Measurements from ENCODE around the gene NFKBIZ. TPM values are rescaled to one million over a fixed set of nuclear protein-coding genes. Genes with fewer than 3 reads are reported as not detected.

The NFKBIZ gene
- total and polyA plus RNA-seq, 4 donors, result 4.8 to 78.8 (median 23.7) TPM

- no peaks in the 10 kb centered on the region for H3K36me3 ChIP-seq (ENCODE audit: control insufficient read depth in 4 of 4, insufficient read depth in 3 of 4, low read depth in 1 of 4, low read length in 3 of 4)
- H3K9me3 ChIP-seq (ENCODE audit: control insufficient read depth in 4 of 4, low read length in 3 of 4), result no peaks in the 10 kb centered on the region
- no peak overlapping the region for H3K9ac ChIP-seq (ENCODE audit: low read depth in 1 of 2, low read length in 2 of 2)
- H3K4me3 ChIP-seq (ENCODE audit: low read depth in 1 of 3, low read length in 3 of 3), result no peak overlapping the region
- no peak for DNase-seq (ENCODE audit: low spot score)
- H3K27me3 ChIP-seq (ENCODE audit: control insufficient read depth in 4 of 4, insufficient read depth in 4 of 4, low read length in 3 of 4), result no peaks in the 10 kb centered on the region
- H3K27ac ChIP-seq (ENCODE audit: low read depth in 1 of 2, low read length in 2 of 2), result no peak overlapping the region
- WGBS, result 76% methylated on average over 4 of the region's 4 CpGs
- TF ChIP-seq HNF4A (conservative IDR thresholded peaks at IDR 0.05) (peak in 1 of 2 donors; percentile 25), FOXA1 (IDR thresholded peaks at IDR 0.05) (no peak), RXRA (IDR thresholded peaks at IDR 0.05) (peak in 1 of 2 donors; percentile 34)
- H3K4me1 ChIP-seq (ENCODE audit: control insufficient read depth in 4 of 4, insufficient read depth in 4 of 4, low read length in 3 of 4), result peaks cover 0 to 12% (median 9%) of the 10 kb centered on the region in 4 donors
Measured at GRCh38 chr3:101816215-101817149, 32.8 kb upstream of the NFKBIZ start.

- Histone ChIP-seq H3K4me1 (ENCODE audit: control insufficient read depth in 4 of 4, insufficient read depth in 4 of 4, low read length in 3 of 4) (peaks cover 0 to 12% (median 9%) of the 10 kb centered on the region in 4 donors), H3K27me3 (ENCODE audit: control insufficient read depth in 4 of 4, insufficient read depth in 4 of 4, low read length in 3 of 4) (no peaks in the 10 kb centered on the region), H3K36me3 (ENCODE audit: control insufficient read depth in 4 of 4, insufficient read depth in 3 of 4, low read depth in 1 of 4, low read length in 3 of 4) (peaks cover 0 to 2% (median 0%) of the 10 kb centered on the region in 4 donors), H3K4me3 (ENCODE audit: low read depth in 1 of 3, low read length in 3 of 3) (no peak overlapping the region), H3K27ac (ENCODE audit: low read depth in 1 of 2, low read length in 2 of 2) (no peak overlapping the region), H3K9me3 (ENCODE audit: control insufficient read depth in 4 of 4, low read length in 3 of 4) (no peaks in the 10 kb centered on the region), H3K9ac (ENCODE audit: low read depth in 1 of 2, low read length in 2 of 2) (no peak overlapping the region)
- TF ChIP-seq, protein P1, sequence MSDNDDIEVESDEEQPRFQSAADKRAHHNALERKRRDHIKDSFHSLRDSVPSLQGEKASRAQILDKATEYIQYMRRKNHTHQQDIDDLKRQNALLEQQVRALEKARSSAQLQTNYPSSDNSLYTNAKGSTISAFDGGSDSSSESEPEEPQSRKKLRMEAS (IDR thresholded peaks at IDR 0.05), result no peak
- TF ChIP-seq, protein P2, sequence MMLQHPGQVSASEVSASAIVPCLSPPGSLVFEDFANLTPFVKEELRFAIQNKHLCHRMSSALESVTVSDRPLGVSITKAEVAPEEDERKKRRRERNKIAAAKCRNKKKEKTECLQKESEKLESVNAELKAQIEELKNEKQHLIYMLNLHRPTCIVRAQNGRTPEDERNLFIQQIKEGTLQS (IDR thresholded peaks at IDR 0.05), result no peak
- no peak for DNase-seq (ENCODE audit: low spot score)
- 95% methylated on average over 5 of the region's 5 CpGs for WGBS
Measured at GRCh38 chr3:101817992-101818391, 31.3 kb upstream of the NFKBIZ start.

- no peak overlapping the region for H3K9ac ChIP-seq (ENCODE audit: low read depth in 1 of 2, low read length in 2 of 2)
- no peak overlapping the region for H3K4me3 ChIP-seq (ENCODE audit: low read depth in 1 of 3, low read length in 3 of 3)
- H3K27me3 ChIP-seq (ENCODE audit: control insufficient read depth in 4 of 4, insufficient read depth in 4 of 4, low read length in 3 of 4), result no peaks in the 10 kb centered on the region
- WGBS, result 85% methylated on average over 2 of the region's 2 CpGs
- H3K9me3 ChIP-seq (ENCODE audit: control insufficient read depth in 4 of 4, low read length in 3 of 4), result no peaks in the 10 kb centered on the region
- DNase-seq (ENCODE audit: low spot score), result no peak
- peaks cover 0 to 2% (median 0%) of the 10 kb centered on the region in 4 donors for H3K36me3 ChIP-seq (ENCODE audit: control insufficient read depth in 4 of 4, insufficient read depth in 3 of 4, low read depth in 1 of 4, low read length in 3 of 4)
- H3K4me1 ChIP-seq (ENCODE audit: control insufficient read depth in 4 of 4, insufficient read depth in 4 of 4, low read length in 3 of 4), result peaks cover 0 to 3% (median 2%) of the 10 kb centered on the region in 4 donors
- H3K27ac ChIP-seq (ENCODE audit: low read depth in 1 of 2, low read length in 2 of 2), result no peak overlapping the region
- TF ChIP-seq, protein P1 (IDR thresholded peaks at IDR 0.05), result no peak
Measured at GRCh38 chr3:101819649-101820206, 29.6 kb upstream of the NFKBIZ start.

DNA sequence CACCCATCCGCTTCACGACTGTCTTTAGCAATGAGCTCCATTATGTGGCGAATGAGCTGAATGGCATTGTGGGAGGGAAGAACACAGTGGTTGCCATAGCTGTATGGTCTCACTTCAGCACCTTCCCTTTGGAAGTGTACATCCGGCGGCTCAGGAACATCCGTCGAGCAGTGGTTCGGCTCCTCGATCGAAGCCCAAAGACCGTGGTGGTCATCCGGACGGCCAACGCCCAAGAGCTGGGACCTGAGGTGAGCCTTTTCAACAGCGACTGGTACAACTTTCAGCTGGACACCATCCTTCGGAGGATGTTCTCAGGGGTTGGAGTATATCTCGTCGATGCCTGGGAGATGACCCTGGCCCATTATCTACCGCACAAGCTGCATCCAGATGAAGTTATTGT, 27.8 kb upstream of the NFKBIZ start:
- Histone ChIP-seq H3K9me3 (ENCODE audit: control insufficient read depth in 4 of 4, low read length in 3 of 4) (no peaks in the 10 kb centered on the region), H3K36me3 (ENCODE audit: control insufficient read depth in 4 of 4, insufficient read depth in 3 of 4, low read depth in 1 of 4, low read length in 3 of 4) (peaks cover 0 to 2% (median 0%) of the 10 kb centered on the region in 4 donors), H3K4me1 (ENCODE audit: control insufficient read depth in 4 of 4, insufficient read depth in 4 of 4, low read length in 3 of 4) (peaks cover 0 to 7% (median 0%) of the 10 kb centered on the region in 4 donors), H3K4me3 (ENCODE audit: low read depth in 1 of 3, low read length in 3 of 3) (no peak overlapping the region), H3K27ac (ENCODE audit: low read depth in 1 of 2, low read length in 2 of 2) (no peak overlapping the region), H3K27me3 (ENCODE audit: control insufficient read depth in 4 of 4, insufficient read depth in 4 of 4, low read length in 3 of 4) (no peaks in the 10 kb centered on the region), H3K9ac (ENCODE audit: low read depth in 1 of 2, low read length in 2 of 2) (no peak overlapping the region)
- WGBS, result over 99% methylated on average over 19 of the region's 19 CpGs
- no peak for DNase-seq (ENCODE audit: low spot score)
- TF ChIP-seq, protein P3, sequence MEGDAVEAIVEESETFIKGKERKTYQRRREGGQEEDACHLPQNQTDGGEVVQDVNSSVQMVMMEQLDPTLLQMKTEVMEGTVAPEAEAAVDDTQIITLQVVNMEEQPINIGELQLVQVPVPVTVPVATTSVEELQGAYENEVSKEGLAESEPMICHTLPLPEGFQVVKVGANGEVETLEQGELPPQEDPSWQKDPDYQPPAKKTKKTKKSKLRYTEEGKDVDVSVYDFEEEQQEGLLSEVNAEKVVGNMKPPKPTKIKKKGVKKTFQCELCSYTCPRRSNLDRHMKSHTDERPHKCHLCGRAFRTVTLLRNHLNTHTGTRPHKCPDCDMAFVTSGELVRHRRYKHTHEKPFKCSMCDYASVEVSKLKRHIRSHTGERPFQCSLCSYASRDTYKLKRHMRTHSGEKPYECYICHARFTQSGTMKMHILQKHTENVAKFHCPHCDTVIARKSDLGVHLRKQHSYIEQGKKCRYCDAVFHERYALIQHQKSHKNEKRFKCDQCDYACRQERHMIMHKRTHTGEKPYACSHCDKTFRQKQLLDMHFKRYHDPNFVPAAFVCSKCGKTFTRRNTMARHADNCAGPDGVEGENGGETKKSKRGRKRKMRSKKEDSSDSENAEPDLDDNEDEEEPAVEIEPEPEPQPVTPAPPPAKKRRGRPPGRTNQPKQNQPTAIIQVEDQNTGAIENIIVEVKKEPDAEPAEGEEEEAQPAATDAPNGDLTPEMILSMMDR (IDR thresholded peaks at IDR 0.05; ENCODE audit: low read depth, low read length, missing input control), result no peak
- TF ChIP-seq HNF4A (conservative IDR thresholded peaks at IDR 0.05) (no peak), FOXA2 (IDR thresholded peaks at IDR 0.05) (no peak), SP1 (IDR thresholded peaks at IDR 0.05) (no peak), RAD21 (IDR thresholded peaks at IDR 0.05) (no peak), RXRA (IDR thresholded peaks at IDR 0.05) (no peak), EGR1 (IDR thresholded peaks at IDR 0.05; ENCODE audit: low read depth in 2 of 2) (no peak), NR2F2 (IDR thresholded peaks at IDR 0.05) (no peak), TAF1 (conservative IDR thresholded peaks at IDR 0.05) (no peak)
- TF ChIP-seq, protein P4, sequence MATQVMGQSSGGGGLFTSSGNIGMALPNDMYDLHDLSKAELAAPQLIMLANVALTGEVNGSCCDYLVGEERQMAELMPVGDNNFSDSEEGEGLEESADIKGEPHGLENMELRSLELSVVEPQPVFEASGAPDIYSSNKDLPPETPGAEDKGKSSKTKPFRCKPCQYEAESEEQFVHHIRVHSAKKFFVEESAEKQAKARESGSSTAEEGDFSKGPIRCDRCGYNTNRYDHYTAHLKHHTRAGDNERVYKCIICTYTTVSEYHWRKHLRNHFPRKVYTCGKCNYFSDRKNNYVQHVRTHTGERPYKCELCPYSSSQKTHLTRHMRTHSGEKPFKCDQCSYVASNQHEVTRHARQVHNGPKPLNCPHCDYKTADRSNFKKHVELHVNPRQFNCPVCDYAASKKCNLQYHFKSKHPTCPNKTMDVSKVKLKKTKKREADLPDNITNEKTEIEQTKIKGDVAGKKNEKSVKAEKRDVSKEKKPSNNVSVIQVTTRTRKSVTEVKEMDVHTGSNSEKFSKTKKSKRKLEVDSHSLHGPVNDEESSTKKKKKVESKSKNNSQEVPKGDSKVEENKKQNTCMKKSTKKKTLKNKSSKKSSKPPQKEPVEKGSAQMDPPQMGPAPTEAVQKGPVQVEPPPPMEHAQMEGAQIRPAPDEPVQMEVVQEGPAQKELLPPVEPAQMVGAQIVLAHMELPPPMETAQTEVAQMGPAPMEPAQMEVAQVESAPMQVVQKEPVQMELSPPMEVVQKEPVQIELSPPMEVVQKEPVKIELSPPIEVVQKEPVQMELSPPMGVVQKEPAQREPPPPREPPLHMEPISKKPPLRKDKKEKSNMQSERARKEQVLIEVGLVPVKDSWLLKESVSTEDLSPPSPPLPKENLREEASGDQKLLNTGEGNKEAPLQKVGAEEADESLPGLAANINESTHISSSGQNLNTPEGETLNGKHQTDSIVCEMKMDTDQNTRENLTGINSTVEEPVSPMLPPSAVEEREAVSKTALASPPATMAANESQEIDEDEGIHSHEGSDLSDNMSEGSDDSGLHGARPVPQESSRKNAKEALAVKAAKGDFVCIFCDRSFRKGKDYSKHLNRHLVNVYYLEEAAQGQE (IDR thresholded peaks at IDR 0.05), result no peak
- TF ChIP-seq, protein P1 (IDR thresholded peaks at IDR 0.05), result no peak
- TF ChIP-seq, protein P2 (IDR thresholded peaks at IDR 0.05), result no peak

Data from liver (tissue), 9 donors.